HG02973 (cell line): ENCODE data around the gene PEX11A.

Experiments used
- ATAC-seq: cut with Tn5 transposase; IDR thresholded peaks from one replicate; pipeline ENCODE4 v1.9.1; 2021; ENCODE audit warnings: moderate library complexity; ENCODE audit not compliant: unreplicated experiment

PEX11A gene

DNA sequence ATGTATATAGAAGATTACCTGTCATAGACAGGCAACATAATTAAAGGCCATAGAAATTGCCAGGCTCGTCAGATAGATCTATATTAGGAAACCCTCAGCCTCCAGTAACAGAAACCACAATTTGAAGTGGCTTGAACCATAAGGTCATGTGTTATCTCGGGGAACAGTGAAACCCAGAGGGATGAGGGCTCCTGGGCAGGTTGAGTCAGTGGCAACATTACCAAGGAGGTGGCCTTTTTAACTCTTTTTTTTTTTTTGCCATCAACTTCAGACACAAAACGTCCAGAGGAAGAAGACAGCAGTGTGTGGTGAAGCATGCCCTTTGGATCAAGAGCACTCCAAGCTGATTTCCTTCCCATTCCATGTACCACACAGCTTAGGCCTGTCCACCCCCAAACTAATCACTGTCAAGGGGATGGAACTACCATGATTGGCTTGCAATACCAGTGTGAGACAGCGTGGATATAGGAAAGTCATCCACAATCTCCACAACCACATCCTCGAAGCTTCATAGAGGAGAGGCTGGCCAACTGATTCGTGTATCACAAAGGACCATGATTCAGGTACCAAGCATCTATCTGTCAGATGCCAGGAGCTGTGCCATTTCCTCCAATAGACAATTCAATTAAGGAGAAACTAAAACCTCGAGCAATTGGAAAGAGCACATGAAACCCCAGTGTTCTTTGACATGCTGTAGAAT is 34.3 kb downstream of the PEX11A start:
- no peak for ATAC-seq

DNA sequence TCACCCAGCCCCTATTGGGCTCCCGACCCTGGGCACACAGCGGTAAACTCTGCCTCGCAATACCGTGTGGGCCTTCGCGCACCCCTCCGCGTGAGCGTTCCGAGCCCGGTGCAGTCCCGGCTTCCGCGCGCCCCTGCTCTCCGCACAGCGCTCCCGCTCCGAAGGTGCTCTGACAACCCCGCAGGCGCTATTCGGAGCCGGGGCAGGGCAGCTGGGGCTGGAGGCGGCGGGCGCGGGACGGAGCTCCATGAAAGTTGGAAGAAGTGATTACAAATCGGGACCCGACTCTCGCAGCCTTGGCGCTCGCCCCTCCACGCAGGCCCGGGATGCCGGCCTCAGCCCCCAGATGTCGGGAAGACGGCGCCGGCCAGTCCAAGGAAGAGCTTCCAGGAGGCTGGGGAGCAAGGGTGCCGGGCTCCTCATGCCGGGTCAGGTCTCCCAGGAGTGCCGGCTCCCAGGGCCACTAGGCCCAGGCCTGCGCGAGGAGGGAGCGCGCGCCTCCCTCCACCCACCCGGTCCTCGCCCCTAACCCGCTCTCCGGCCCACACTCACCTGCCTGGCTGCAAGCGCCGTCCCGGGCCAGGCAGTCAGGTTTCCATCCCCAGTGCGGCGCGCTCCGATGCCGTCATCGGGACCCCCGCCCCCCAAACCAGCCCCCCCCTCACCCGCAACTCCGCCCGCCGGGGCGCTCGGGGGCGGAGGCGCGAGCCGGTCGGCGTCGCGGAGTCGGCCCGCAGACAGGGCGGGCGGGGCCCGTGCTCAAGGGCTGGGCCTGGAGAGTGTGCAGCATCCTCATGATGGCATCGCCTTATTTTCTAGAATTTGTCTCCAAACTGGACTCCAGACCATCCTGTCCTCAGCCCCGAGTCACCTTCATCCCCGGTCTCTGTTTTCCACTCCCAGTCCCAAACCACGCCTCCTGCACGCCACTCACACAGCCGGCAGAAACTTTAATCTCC is 35.4 kb downstream of the PEX11A start, which contains the start of gene KIF7:
Gene KIF7, minus strand, starts transcription at position 621 of the 959 bp plus-strand sequence. CDS start 2,537 bp downstream, outside the sequence.
- ATAC-seq, result no peak

DNA sequence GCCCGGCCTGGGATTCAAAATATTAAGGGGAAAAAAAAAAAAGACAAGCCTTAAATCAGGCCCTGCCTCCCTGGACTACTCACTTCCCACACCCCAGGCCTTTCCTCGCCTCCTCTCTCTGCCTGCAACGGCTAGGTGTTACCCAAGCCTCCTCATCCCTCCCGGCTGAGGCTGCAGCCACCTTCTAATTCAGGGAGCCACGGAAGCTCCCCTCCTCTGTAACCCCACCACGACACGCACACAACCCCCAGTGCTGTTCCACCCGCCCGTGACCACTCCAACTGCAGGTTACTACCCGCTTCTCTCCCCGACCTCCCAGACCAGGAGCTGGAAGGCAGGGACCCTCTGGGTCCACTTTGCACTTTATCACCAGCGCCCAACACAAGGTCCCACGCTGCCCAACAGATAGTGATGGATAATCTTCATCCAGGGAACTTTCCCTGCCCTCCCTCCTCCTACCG is 36.2 kb downstream of the PEX11A start:
- ATAC-seq, result no peak

DNA sequence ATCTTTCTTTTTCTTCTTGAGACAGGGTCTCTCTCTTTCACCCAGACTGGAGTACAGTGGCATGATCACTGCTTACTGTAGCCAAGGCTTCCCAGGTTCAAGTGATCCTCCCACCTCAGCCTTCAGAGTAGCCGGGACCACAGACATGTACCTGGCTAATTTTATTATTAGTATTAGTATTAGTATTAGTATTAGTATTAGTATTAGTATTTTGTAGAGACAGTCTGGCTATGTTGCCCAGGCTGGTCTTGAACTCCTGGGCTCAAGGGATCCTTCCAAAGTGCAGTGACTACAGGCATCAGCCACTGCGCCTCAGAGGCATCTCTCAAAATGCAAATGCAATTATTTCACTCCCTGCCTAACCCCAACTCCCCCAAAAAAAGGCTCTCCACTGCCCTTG is 37.0 kb downstream of the PEX11A start:
- ATAC-seq, result no peak

DNA sequence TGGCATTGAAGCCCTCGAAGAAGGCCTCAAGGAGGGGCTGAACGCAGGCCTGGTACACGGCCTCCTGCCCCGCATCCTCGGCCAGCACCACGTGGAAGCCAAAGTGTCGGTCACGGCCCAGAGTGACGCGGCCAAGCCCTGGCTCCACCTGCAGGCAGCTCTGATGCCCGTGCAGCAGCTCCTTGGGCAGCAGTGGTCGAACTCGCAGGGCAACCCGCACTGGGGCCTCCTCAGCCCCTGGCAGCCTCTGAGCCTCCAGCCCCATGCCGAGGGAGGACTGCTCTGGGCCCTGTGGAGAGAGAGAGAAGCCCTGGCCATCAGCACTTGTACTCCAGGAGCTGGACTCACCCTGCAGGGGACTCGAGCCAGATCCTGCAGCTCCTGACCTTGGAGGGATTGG is 37.9 kb downstream of the PEX11A start:
- ATAC-seq, result no peak

DNA sequence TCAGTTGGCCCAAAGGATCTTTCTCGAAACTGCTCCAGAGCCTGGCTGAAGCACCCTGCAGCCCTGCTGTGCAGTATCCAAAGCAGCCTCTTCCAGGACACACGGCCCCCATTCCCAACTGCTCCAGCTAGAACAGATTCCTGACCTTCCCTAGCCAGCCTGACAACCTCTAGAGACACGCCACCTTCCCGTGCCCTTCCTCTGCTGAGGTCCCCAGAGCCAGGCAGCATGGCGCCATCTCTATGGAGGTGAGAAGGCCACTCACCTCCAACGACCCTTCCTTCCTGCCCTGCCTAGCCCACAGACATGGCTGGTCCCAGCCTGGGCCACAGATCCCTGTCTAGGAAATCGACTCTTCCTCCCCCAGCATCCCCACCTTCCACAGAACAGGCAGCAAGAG is 38.4 kb downstream of the PEX11A start:
- no peak for ATAC-seq

DNA sequence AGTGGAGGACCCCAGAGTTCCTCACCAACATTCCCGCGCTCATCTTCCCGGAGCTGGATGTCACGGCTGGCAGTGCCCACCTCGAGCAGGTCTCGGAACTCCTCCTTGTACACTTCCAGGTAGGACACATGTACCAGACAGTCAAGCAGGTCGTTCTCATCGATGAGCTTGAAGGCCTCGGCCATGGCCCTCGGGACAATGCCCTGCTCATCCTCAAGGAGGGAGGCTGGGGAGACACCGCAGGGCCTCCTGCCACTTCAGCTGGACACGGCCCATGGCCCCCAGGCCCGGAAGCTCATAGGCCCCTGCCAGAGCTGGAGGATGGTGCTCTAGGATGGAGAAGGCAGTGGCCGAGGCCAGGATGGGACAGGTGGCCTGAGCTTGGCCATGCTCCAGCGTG is 40.8 kb downstream of the PEX11A start:
- ATAC-seq, result no peak

DNA sequence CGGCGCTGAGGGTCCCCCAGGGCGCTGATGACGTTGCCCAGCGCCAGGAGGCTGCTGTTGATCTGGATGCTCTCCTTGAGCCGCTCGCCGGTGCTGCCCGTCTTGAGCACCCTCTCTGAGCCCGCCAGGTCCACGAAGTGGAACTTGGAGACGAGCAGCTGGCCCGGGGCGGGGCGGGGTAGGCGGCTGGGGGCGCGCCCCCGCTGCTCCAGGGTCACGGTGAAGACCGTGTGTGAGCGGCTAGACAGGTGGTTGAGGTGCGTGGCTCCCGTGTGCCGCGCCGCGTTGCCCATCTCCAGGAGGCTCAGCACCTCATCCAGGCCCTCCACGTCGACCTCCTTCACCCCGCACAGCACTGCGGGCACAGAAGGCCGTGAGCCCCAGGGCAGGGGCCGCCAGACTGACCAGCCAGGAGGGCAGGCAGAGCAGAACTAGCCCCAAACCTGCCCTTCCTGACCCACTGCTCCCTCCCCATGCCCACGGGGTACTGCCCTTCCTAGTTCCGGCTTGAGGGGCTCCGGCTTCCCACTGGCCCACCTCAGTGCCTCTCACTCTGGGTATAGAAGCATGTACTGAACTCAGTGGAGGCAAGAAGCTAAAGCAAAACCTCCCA is 41.4 kb downstream of the PEX11A start:
- ATAC-seq, result no peak

DNA sequence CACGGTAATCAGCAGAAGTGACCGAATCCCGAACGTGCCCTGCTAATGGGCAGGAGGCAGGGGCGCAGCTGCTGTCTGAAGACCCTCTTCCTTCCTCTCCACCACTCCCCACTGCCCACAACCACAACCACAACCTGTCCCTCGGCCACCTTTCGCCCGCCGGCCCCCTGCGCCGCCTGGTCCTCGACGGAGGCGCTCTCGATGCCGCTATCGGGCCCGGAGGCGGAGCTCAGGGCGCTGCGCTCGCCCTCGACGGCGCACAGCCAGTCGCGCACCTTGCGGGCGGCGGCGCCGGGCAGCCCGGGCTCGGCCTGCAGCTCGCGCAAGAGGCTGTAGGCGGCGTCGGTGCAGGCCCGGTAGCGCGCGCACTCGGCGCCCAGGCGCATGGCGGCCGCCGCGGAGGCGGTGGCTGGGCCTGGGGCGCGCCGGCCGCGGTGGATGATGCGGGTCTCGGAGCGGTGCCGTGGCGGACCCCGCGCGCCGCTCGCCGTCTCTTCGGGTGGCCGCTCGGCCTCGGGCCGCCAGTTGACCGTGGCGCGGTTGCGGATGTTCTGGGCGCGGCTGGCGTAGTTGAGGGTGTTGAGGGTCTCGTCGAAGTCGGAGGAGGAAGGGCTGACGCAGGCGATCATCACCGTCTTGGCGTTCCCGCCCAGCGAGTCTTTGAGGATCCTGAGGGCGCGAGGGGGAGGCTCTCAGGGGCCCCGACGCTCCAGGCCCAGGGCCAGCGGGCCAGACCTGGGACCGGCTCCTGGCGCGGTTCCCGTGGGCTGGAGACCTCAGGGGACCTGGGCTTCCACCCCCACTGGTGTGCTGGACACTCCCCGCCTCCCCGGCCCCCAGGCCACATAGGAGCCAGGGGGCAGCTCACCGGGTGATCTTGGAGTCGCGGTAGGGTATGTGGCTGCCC is 42.2 kb downstream of the PEX11A start:
- no peak for ATAC-seq

DNA sequence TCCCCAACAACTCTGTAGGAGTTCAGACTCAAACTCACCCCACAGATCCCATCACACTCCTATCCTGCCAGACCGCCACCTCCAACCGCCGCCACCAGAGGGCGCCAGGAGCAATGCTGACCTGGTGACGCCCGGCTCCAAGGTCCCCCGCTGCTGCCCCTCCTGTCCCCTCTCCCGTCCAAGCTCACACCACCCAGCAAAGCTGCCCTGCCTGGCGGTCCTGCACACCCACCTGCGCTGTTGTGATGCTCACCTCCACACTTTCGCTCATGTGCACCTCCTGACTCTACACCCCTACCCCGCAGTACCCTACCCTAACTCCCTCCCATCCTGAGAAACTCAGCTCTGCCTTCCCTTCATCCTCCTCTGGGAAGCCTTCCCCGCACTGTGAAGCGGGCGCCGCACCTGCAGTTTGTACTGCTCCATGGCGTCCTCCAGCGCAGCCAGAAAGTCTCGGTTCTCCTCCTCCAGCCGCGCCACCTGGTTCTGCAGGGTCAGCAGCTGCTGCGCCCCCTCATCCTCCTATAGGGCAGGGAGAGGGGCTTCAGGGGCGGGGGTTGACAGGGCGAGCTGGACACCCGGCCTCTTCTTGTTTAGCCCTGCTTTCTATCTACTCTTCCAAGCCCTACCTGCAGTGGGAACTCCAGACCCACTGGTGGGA is 43.2 kb downstream of the PEX11A start:
- no peak for ATAC-seq

DNA sequence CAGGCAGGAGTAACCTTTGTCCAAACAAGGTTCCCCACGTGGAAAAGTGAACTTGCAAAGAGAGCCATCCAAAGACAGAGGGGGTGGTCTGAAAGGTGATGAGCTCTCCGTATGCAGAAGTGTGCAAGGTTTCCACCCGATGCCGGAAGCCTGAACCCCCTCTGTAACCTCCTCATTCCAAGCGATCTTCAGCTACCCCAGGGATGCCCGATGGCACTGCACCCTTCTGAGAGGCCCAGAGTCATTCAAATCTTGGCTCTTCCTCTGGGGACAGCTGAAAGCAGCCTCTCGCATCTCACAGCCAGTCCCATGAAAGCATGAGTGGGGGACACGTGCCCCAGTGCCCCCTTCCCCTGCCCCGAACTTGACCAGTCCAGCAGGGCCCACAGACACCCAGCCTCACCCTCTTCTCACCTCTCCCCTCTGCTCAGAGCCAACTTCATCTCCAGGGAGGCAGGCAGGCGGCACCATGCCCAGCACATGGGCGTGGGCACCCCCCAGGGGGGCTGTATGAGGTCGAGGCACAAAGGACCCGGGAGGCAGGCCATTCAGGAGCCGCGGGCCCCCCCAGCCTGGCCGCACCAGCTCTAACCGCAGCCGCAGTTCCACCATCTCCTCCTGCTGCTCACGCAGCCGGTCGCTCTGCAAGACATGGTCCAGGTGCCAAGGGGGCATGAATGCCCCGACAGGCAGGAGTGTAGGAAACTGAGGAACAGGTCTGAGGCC is 44.0 kb downstream of the PEX11A start:
- ATAC-seq, result no peak

DNA sequence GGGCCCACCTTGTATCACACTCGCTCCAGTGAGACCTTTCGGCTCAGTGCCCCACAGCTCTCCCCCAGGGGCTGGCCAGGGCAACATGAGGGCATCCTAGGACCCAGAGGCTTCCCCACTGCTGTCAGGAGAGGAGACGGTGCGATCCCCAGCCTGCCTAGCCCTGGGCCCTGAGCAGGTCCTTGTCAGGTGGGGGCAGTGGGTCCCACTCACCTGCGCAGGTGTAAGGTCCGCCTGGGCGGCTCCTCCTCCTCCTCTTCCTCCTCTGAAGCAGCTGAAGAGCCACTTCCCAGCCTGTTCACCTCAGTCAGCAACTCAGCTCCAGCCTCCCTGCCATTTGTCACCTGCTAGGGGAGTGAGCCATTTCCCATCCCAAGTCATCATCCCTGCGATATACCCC is 44.9 kb downstream of the PEX11A start:
- no peak for ATAC-seq

DNA sequence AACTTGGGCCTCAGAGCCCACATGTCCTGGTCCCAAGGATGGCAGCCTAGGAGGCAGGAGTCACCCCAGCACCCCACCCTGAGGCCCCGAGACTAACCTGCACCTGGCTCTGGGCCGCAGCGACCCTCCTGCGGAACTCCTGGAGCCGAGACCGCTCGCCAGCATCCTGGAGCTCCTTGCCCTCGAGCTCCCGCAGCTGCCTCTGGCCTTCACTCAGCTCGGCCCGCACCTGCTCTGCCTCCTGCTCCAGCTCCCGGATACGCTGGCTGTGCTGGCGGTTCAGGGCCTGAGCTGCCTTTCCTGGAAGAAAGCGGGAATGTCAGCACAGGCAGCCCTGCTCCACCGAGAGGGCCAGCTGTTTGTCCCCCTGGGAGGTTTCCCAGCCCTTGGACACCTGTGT is 48.4 kb downstream of the PEX11A start:
- ATAC-seq, result no peak

DNA sequence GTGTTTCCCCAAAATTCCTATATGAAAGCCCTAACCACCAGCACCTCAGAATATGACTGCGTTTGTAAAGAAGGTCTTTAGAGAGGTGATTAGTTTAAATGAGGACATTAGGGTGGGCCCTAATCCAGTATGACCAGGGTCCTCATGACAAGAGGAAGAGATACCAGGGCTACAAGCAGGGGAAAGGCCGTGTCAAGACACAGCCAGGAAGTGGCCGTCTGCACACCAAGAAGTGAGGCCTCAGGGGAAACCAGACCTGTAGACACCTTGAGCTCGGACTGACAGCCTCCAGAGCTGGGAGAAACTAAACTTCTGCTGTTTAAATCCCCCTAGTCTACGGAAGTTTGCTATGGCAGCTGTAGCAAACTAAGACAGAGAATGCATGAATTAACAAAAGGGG is 49.5 kb downstream of the PEX11A start:
- ATAC-seq, result no peak

DNA sequence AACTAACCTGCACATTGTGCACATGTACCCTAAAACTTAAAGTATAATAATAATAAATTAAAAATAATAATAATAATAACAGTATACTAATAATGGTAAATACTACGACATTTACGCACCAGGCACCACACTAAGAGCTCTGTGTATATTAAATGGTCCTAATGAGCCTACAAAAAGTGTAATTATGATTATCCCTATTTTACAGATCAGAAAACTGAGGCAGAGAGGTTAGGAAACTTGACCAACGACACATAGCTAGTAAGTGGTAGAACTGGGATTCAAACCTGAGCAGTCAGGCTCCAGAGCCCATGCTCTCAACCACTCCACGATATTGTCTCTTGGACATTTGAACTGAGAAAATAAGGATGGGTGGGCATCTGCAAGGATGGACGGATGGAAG is 50.3 kb downstream of the PEX11A start:
- ATAC-seq, result no peak

DNA sequence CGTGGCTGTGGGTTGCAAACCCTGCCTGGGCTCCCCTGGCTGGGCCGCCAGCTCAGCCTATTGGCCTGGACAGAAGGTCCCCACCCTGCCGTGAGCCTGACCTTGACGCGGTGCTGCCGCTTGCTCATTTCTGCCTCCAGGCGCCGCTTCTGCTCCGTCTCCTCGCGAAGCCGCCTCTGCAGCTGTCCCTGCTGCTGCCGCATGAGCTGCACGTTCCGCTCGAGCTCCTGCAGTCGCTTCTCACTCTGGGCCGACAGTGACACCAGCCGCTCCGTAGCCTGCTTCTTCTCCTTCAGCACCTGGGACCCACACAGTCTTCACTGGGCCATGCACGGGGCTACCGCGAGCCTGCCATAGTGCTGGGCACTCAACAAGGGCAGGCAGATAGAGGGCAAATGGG is 57.0 kb downstream of the PEX11A start:
- ATAC-seq, result no peak

DNA sequence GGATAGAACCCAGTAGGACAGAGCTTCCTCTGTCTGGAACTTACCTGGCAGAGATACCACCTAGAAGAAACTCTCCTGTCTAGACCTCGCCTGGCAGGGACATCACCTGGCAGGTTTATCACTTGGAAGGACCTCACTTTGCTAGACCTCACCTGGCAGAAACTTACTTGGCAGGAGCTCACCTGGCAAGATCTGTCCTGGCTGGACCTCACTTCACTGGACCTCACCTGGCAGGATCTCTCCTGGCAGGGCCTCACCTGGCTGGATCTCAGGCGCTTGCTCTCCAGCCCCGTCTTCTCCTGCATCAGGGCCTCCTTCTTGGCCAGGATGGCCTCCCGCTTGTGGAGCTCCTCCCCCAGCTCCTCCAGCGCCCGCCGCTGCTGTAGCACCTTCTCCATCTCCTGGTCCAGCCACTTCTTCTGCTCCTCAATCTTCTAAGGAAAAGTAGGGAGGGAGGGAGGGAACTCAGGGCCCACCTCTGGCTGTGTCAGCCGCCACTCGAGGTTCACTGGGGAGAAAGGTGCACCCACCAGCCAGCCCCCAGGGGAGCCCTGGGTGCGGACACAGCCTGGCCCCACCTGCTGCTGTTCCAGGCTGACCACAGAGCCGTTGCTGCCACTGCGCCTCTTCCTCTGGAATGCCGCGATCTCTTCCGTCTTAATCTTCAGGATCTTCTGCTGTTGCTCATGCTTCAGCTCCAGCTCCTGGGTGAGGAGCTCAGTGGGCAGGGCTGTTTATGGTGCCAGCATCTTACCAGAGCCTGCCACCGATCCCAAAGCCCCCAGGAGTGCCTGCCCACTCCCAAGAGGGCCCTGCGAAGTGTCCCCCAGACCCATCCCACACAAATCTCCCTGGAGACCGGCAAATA is 57.8 kb downstream of the PEX11A start:
- no peak for ATAC-seq

DNA sequence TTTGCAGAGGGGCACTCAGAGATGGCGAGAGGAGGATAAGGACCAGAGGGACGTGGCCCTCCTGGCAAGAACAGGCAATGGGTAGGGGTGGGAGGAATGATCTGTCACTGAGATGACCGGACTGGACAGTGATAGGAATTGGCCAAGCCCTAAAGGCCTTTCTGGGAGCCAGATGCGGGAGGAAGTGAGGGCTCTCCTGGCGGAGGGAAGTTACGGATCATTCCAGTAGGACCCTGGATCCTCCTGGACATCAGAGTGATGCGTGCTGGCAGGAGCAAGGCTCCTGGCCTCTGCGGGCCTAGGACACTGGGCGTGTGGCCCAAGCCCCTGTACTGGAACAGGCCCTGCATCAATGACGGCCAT is 58.7 kb downstream of the PEX11A start:
- ATAC-seq, result no peak
